Measurements from ENCODE around the gene C22orf15. TPM values are rescaled to one million over a fixed set of nuclear protein-coding genes. Genes with fewer than 3 reads are reported as not detected.

Gene C22orf15
- total RNA-seq, 2 experiments from 2014 or later, result 0.49 to 0.84 TPM

- Histone ChIP-seq H3K4me3 (ENCODE audit: low read length) (no peak overlapping the region), H3K27ac (ENCODE audit: low read depth in 1 of 2, low read length in 2 of 2) (no peak overlapping the region), H3K27me3 (ENCODE audit: control insufficient read depth in 1 of 2, insufficient read depth in 2 of 2, low read length in 2 of 2) (no peaks in the 10 kb centered on the region), H3K4me1 (ENCODE audit: insufficient read depth, low read length) (peaks cover 38% of the 10 kb centered on the region), H3K36me3 (ENCODE audit: insufficient read depth, low read length) (peaks cover 52% of the 10 kb centered on the region), H3K9me3 (ENCODE audit: control insufficient read depth in 1 of 2, insufficient read depth in 1 of 2, low read length in 2 of 2) (no peaks in the 10 kb centered on the region)
- Mint-ChIP-seq H3K9me3 (no peaks in the 10 kb centered on the region), H3K4me3 (peak overlapping the region; percentile 25), H3K27me3 (no peaks in the 10 kb centered on the region), H3K27ac (no peak overlapping the region), H3K36me3 (ENCODE audit: low read depth) (peaks cover 62% of the 10 kb centered on the region), H3K4me1 (ENCODE audit: low read depth) (peaks cover 33% of the 10 kb centered on the region)
- ChIA-PET CTCF (no interaction called here), POLR2A (no interaction called here)
- ATAC-seq (ENCODE audit: poor library complexity) (no peak), DNase-seq (peak in 1 of 14 experiments; percentile 6)
- intact Hi-C loops (cut with DNase I, micrococcal nuclease), result no loop called here
- TF ChIP-seq, protein P1, sequence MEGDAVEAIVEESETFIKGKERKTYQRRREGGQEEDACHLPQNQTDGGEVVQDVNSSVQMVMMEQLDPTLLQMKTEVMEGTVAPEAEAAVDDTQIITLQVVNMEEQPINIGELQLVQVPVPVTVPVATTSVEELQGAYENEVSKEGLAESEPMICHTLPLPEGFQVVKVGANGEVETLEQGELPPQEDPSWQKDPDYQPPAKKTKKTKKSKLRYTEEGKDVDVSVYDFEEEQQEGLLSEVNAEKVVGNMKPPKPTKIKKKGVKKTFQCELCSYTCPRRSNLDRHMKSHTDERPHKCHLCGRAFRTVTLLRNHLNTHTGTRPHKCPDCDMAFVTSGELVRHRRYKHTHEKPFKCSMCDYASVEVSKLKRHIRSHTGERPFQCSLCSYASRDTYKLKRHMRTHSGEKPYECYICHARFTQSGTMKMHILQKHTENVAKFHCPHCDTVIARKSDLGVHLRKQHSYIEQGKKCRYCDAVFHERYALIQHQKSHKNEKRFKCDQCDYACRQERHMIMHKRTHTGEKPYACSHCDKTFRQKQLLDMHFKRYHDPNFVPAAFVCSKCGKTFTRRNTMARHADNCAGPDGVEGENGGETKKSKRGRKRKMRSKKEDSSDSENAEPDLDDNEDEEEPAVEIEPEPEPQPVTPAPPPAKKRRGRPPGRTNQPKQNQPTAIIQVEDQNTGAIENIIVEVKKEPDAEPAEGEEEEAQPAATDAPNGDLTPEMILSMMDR (IDR thresholded peaks at IDR 0.05), result no peak
Measured at GRCh38 chr22:23791738-23792645, 29.2 kb downstream of the C22orf15 start.

GRCh38 chr22:23793326-23793725 is 30.5 kb downstream of the C22orf15 start:
- H3K9me3 ChIP-seq (ENCODE audit: control insufficient read depth in 1 of 2, insufficient read depth in 1 of 2, low read length in 2 of 2), result no peaks in the 10 kb centered on the region
- ChIA-PET POLR2A (no interaction called here), CTCF (no interaction called here)
- H3K4me3 ChIP-seq (ENCODE audit: low read length), result no peak overlapping the region
- DNase-seq (peak in 1 of 14 experiments; percentile 4), ATAC-seq (ENCODE audit: poor library complexity) (no peak)
- Mint-ChIP-seq H3K4me3 (no peak overlapping the region), H3K27ac (no peak overlapping the region), H3K36me3 (ENCODE audit: low read depth) (peaks cover 61% of the 10 kb centered on the region), H3K4me1 (ENCODE audit: low read depth) (peaks cover 24% of the 10 kb centered on the region), H3K27me3 (no peaks in the 10 kb centered on the region), H3K9me3 (no peaks in the 10 kb centered on the region)
- H3K27ac ChIP-seq (ENCODE audit: low read depth in 1 of 2, low read length in 2 of 2), result no peak overlapping the region
- H3K4me1 ChIP-seq (ENCODE audit: insufficient read depth, low read length), result peaks cover 28% of the 10 kb centered on the region
- intact Hi-C loops (cut with DNase I, micrococcal nuclease), result no loop called here
- peaks cover 58% of the 10 kb centered on the region for H3K36me3 ChIP-seq (ENCODE audit: insufficient read depth, low read length)
- TF ChIP-seq, protein P1 (IDR thresholded peaks at IDR 0.05), result no peak
- no peaks in the 10 kb centered on the region for H3K27me3 ChIP-seq (ENCODE audit: control insufficient read depth in 1 of 2, insufficient read depth in 2 of 2, low read length in 2 of 2)

GRCh38 chr22:23796461-23796860 is 33.7 kb downstream of the C22orf15 start:
- no peaks in the 10 kb centered on the region for H3K9me3 ChIP-seq (ENCODE audit: control insufficient read depth in 1 of 2, insufficient read depth in 1 of 2, low read length in 2 of 2)
- H3K27ac ChIP-seq (ENCODE audit: low read depth in 1 of 2, low read length in 2 of 2), result no peak overlapping the region
- ChIA-PET POLR2A (no interaction called here), CTCF (no interaction called here)
- peaks cover 66% of the 10 kb centered on the region for H3K36me3 ChIP-seq (ENCODE audit: insufficient read depth, low read length)
- TF ChIP-seq, protein P1 (IDR thresholded peaks at IDR 0.05), result no peak
- peaks cover 8% of the 10 kb centered on the region for H3K4me1 ChIP-seq (ENCODE audit: insufficient read depth, low read length)
- H3K27ac Mint-ChIP-seq, result no peak overlapping the region
- H3K4me3 ChIP-seq (ENCODE audit: low read length), result no peak overlapping the region
- no peak overlapping the region for H3K4me3 Mint-ChIP-seq
- no peaks in the 10 kb centered on the region for H3K27me3 ChIP-seq (ENCODE audit: control insufficient read depth in 1 of 2, insufficient read depth in 2 of 2, low read length in 2 of 2)
- peaks cover 76% of the 10 kb centered on the region for H3K36me3 Mint-ChIP-seq (ENCODE audit: low read depth)
- DNase-seq (no peak), ATAC-seq (ENCODE audit: poor library complexity) (no peak)
- no peaks in the 10 kb centered on the region for H3K27me3 Mint-ChIP-seq
- peaks cover 12% of the 10 kb centered on the region for H3K4me1 Mint-ChIP-seq (ENCODE audit: low read depth)
- intact Hi-C loops (cut with DNase I, micrococcal nuclease), result no loop called here
- H3K9me3 Mint-ChIP-seq, result no peaks in the 10 kb centered on the region
